Left ventricle myocardium superior (tissue), 1 donor: ENCODE measurements around the gene KICS2. TPM values are rescaled to one million over a fixed set of nuclear protein-coding genes. Genes with fewer than 3 reads are reported as not detected.
A peak's percentile ranks its signal among the peaks of the same experiment; 100 is the strongest.

Experiments used
- ATAC-seq: fragments of 200-7000 bp; cut with Tn5 transposase; one replicate; pipeline ENCODE4 v1.9.1; 2020; ENCODE audit warnings: mild to moderate bottlenecking, moderate library complexity
- DNase-seq: peaks from one replicate; pipeline ENCODE4 v3.0.0-alpha.2; 2020
- intact Hi-C: fragments of 100-400 bp; cut with micrococcal nuclease; formaldehyde crosslinking; loops from one replicate; pipeline ENCODE4 v1.11.0; 2022
- long read RNA-seq: library from polyadenylated mRNA; unstranded; transcript quantifications from one replicate; pipeline ENCODE4 v2.0.0, GENCODE V29; 2021
- total RNA-seq: library from RNA; stranded (reverse); fragmentation: NEBNext Ultra II Directional; extraction: Animal tissue kit (Norgen Biotek cat#: 25700); gene quantifications from one replicate; pipeline ENCODE4 v1.2.1, GENCODE V29; 2021
- donor health status: DM: no; HTN: yes; CAD: no; lungs with severe emphysema.

The KICS2 gene
- 2.7 TPM for total RNA-seq
- long read RNA-seq, full-length matches to known transcripts: 2 of 2 reads
- long read RNA-seq, partial matches to known transcripts: 0 of 2 reads
- long read RNA-seq, other reads (novel, unspliced or antisense): 0 of 2 reads

GRCh38 chr12:64222009-64222765 is at the start of gene KICS2:
TSS of gene KICS2 (minus strand) at chr12:64222296. CDS start at chr12:64222237, 59 bp downstream.
- ATAC-seq (peak; percentile 100), DNase-seq (peak; percentile 97)
- intact Hi-C loops: no loop called here

- no peak for ATAC-seq
- intact Hi-C loops: no loop called here
These were observed 48.3 kb upstream of the KICS2 start for GRCh38 chr12:64270411-64270810.

GRCh38 chr12:64269161-64269560 is 47.1 kb upstream of the KICS2 start:
- intact Hi-C loops: no loop called here

More at GRCh38 chr12:64270411-64270810, 48.3 kb upstream of the KICS2 start:
- DNase-seq: no peak

GRCh38 chr12:64268409-64268808 is 46.3 kb upstream of the KICS2 start:
- no peak for ATAC-seq
- intact Hi-C loops: no loop called here
- no peak for DNase-seq

More at GRCh38 chr12:64269161-64269560, 47.1 kb upstream of the KICS2 start:
- DNase-seq: no peak
- no peak for ATAC-seq

GRCh38 chr12:64265839-64266238 is 43.7 kb upstream of the KICS2 start:
- no peak for DNase-seq
- intact Hi-C loops: no loop called here
- ATAC-seq: no peak

- DNase-seq (no peak), ATAC-seq (no peak)
- intact Hi-C loops: no loop called here
These were observed 39.7 kb upstream of the KICS2 start for GRCh38 chr12:64261813-64262212.

GRCh38 chr12:64258576-64258975 is 36.5 kb upstream of the KICS2 start:
- no peak for ATAC-seq
- no peak for DNase-seq
- intact Hi-C loops: no loop called here

GRCh38 chr12:64256166-64256800 is 34.2 kb upstream of the KICS2 start:
- no peak for DNase-seq
- intact Hi-C loops: loop anchor here (2.0 kb wide), 1 partner anchor 417 kb away; no protein-coding TSS in a partner anchor

GRCh38 chr12:64255249-64255648 is 33.2 kb upstream of the KICS2 start:
- DNase-seq (no peak), ATAC-seq (no peak)
- intact Hi-C loops: no loop called here

More at GRCh38 chr12:64256166-64256800, 34.2 kb upstream of the KICS2 start:
- no peak for ATAC-seq

- ATAC-seq: no peak
- DNase-seq: no peak
These were observed 31.3 kb upstream of the KICS2 start for GRCh38 chr12:64253356-64253755.

GRCh38 chr12:64252681-64253080 is 30.6 kb upstream of the KICS2 start:
- peak; percentile 91 for ATAC-seq
- no peak for DNase-seq
- intact Hi-C loops: no loop called here

More at GRCh38 chr12:64253356-64253755, 31.3 kb upstream of the KICS2 start:
- intact Hi-C loops: no loop called here

GRCh38 chr12:64243809-64244208 is 21.7 kb upstream of the KICS2 start:
- intact Hi-C loops: no loop called here
- DNase-seq (no peak), ATAC-seq (no peak)

GRCh38 chr12:64240781-64241180 is 18.7 kb upstream of the KICS2 start:
- DNase-seq (no peak), ATAC-seq (no peak)
- intact Hi-C loops: no loop called here

GRCh38 chr12:64237382-64237781 is 15.3 kb upstream of the KICS2 start:
- no peak for DNase-seq
- intact Hi-C loops: no loop called here
- no peak for ATAC-seq

GRCh38 chr12:64236549-64236948 is 14.5 kb upstream of the KICS2 start:
- ATAC-seq (no peak), DNase-seq (no peak)
- intact Hi-C loops: no loop called here

- ATAC-seq (no peak), DNase-seq (no peak)
- intact Hi-C loops: no loop called here
These were observed 10.1 kb upstream of the KICS2 start for GRCh38 chr12:64232196-64232595.

GRCh38 chr12:64229796-64230195 is 7.7 kb upstream of the KICS2 start:
- ATAC-seq (no peak), DNase-seq (no peak)
- intact Hi-C loops: no loop called here

GRCh38 chr12:64229240-64229639 is 7.1 kb upstream of the KICS2 start:
- DNase-seq: no peak
- intact Hi-C loops: no loop called here
- no peak for ATAC-seq

- intact Hi-C loops: no loop called here
- DNase-seq: no peak
- no peak for ATAC-seq
These were observed 3.5 kb upstream of the KICS2 start for GRCh38 chr12:64225626-64226025.

- peak; percentile 92 for ATAC-seq
- intact Hi-C loops: no loop called here
- DNase-seq: peak; percentile 92
These were observed 466 bp downstream of the KICS2 start for GRCh38 chr12:64221651-64222008.

GRCh38 chr12:64220046-64220445 is 2.0 kb downstream of the KICS2 start:
- no peak for DNase-seq
- intact Hi-C loops: no loop called here
- ATAC-seq: no peak
